ENCODE measurements around the gene THEMIS2.

DNA sequence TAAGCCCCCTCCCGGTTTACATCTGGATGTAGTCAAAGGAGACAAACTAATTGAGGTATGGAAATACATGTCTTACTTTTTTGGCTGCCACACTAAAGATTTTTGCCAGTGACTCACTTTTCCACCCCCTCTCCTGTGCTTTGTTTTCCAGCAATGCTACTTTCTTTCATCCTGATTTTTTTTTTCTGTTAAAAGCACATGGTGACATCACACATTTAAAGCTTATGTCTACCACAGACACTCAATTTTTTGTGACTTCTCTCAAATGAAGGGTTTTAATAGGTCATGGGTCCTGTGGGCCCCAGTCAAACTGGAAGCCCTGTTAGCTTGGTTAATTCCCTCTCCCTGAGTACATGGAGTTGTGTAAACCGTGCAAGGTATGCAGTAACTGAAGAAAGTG is 39.6 kb upstream of the THEMIS2 start:
- TF ChIP-seq CTCF (conservative IDR thresholded peaks at IDR 0.05; ENCODE audit: low read depth in 2 of 2): no peak
- no peak for TF ChIP-seq EZH2 (IDR thresholded peaks at IDR 0.05; ENCODE audit: low read depth, unreplicated experiment)
- no peak for TF ChIP-seq NANOG (IDR thresholded peaks at IDR 0.05; ENCODE audit: borderline replicate concordance)
- no peak for TF ChIP-seq STAT1 (IDR thresholded peaks at IDR 0.05; ENCODE audit: unreplicated experiment)
- no peak for TF ChIP-seq EZH2phosphoT487 (IDR thresholded peaks at IDR 0.05; ENCODE audit: unreplicated experiment)
- no peak for TF ChIP-seq REST (IDR thresholded peaks at IDR 0.05; ENCODE audit: unreplicated experiment)
- TF ChIP-seq POLR2AphosphoS5 (IDR thresholded peaks at IDR 0.05; ENCODE audit: low read depth): no peak
- no peak for TF ChIP-seq JUNB (IDR thresholded peaks at IDR 0.05; ENCODE audit: unreplicated experiment)
- TF ChIP-seq CREB1 (CRISPR knock-in tag; IDR thresholded peaks at IDR 0.05; ENCODE audit: low read depth): no peak
- no peak for TF ChIP-seq ZNF114 (CRISPR knock-in tag; IDR thresholded peaks at IDR 0.05)
- TF ChIP-seq ZNF331 (CRISPR knock-in tag; IDR thresholded peaks at IDR 0.05; ENCODE audit: low read depth): no peak
- no peak for TF ChIP-seq ETS1 (IDR thresholded peaks at IDR 0.05)
